HG03432 (cell line): Measurements from ENCODE around the gene P2RY1.
"Not testable (repeated sequence)": the region's sequence is repeated elsewhere in the genome, so short reads cannot be mapped to it uniquely, and the experiment has no call there.

ENCODE experiments used
- ATAC-seq: cut with Tn5 transposase; IDR thresholded peaks from one replicate; pipeline ENCODE4 v1.9.1; 2021; ENCODE audit warnings: mild to moderate bottlenecking, moderate library complexity; ENCODE audit not compliant: unreplicated experiment

Gene P2RY1

GRCh38 chr3:152835601-152836102, 721 bp downstream of the P2RY1 start:
- no peak for ATAC-seq

GRCh38 chr3:152836269-152836668, 1.3 kb downstream of the P2RY1 start:
- no peak for ATAC-seq

- ATAC-seq = no peak
These were observed 4.6 kb downstream of the P2RY1 start for GRCh38 chr3:152839511-152839910.

- no peak for ATAC-seq
These were observed 6.2 kb downstream of the P2RY1 start for GRCh38 chr3:152841131-152841530.

GRCh38 chr3:152842413-152842812, 7.5 kb downstream of the P2RY1 start:
- no peak for ATAC-seq

GRCh38 chr3:152843955-152844354, 9.0 kb downstream of the P2RY1 start:
- ATAC-seq = peak; percentile 77

GRCh38 chr3:152846572-152847202, 11.8 kb downstream of the P2RY1 start:
- not testable (repeated sequence) for ATAC-seq

GRCh38 chr3:152847599-152847998, 12.7 kb downstream of the P2RY1 start:
- not testable (repeated sequence) for ATAC-seq

- no peak for ATAC-seq
These were observed 15.2 kb downstream of the P2RY1 start for GRCh38 chr3:152849996-152850578.

GRCh38 chr3:152853196-152853595, 18.3 kb downstream of the P2RY1 start:
- no peak for ATAC-seq

- no peak for ATAC-seq
These were observed 22.2 kb downstream of the P2RY1 start for GRCh38 chr3:152857082-152857481.

- ATAC-seq = no peak
These were observed 23.4 kb downstream of the P2RY1 start for GRCh38 chr3:152858170-152858800.

- ATAC-seq = no peak
These were observed 25.8 kb downstream of the P2RY1 start for GRCh38 chr3:152860736-152861135.

- ATAC-seq = no peak
These were observed 30.8 kb downstream of the P2RY1 start for GRCh38 chr3:152865668-152866245.

- no peak for ATAC-seq
These were observed 35.1 kb downstream of the P2RY1 start for GRCh38 chr3:152870027-152870426.

- not testable (repeated sequence) for ATAC-seq
These were observed 38.4 kb downstream of the P2RY1 start for GRCh38 chr3:152873314-152873713.

GRCh38 chr3:152874896-152875749, 40.2 kb downstream of the P2RY1 start:
- no peak for ATAC-seq

- ATAC-seq = peak; percentile 45
These were observed 44.3 kb downstream of the P2RY1 start for GRCh38 chr3:152879130-152879789.

- ATAC-seq = no peak
These were observed 44.9 kb downstream of the P2RY1 start for GRCh38 chr3:152879790-152880174.

- ATAC-seq = no peak
These were observed 50.1 kb downstream of the P2RY1 start for GRCh38 chr3:152885076-152885475.
